HEK293T (cell line): ENCODE results near the gene C11orf97.

Source experiments
- BHLHE40 ChIP-seq: fragments of 450-650 bp; IDR thresholded peaks from 2 replicates; pipeline ENCODE4 v1.6.1; 2016; ENCODE audit warnings: mild to moderate bottlenecking, moderate library complexity, borderline replicate concordance
- ELF4 ChIP-seq: fragments of 450-650 bp; IDR thresholded peaks from 2 replicates; pipeline ENCODE4 v1.6.1; 2017; ENCODE audit warnings: antibody characterized with exemption
- FOXM1 ChIP-seq: fragments of 450-650 bp; IDR thresholded peaks from 2 replicates; pipeline ENCODE4 v1.6.1; 2017; ENCODE audit warnings: mild to moderate bottlenecking, borderline replicate concordance
- L3MBTL2 ChIP-seq: fragments of 450-650 bp; conservative IDR thresholded peaks from 2 replicates; pipeline ENCODE4 v1.6.1; 2016; ENCODE audit warnings: mild to moderate bottlenecking
- PKNOX1 ChIP-seq: fragments of 450-650 bp; IDR thresholded peaks from 2 replicates; pipeline ENCODE4 v1.6.1; 2016
- SP1 ChIP-seq: fragments of 450-650 bp; IDR thresholded peaks from 2 replicates; pipeline ENCODE4 v1.6.1; 2017
- SUZ12 ChIP-seq: fragments of 450-650 bp; IDR thresholded peaks from 2 replicates; pipeline ENCODE4 v1.6.1; 2016; ENCODE audit warnings: mild to moderate bottlenecking

- TF ChIP-seq SP1 (no peak), ELF4 (no peak), BHLHE40 (no peak), FOXM1 (no peak), PKNOX1 (no peak), L3MBTL2 (no peak), SUZ12 (no peak)
Measured at GRCh38 chr11:94567181-94567670, 55.0 kb downstream of the C11orf97 start, which contains the start of gene PIWIL4.
